Endothelial cell of umbilical vein (primary cell): ENCODE results near the gene CLP1. TPM values are rescaled to one million over a fixed set of nuclear protein-coding genes. Genes with fewer than 3 reads are reported as not detected.

Source experiments
- BruUV-seq: library from RNA; stranded (reverse); fragments of 400-500 nt; replicated peaks from 2 replicates; lab custom pipeline; 2021; lab: Mats Ljungman, UMichigan
- CTCF ChIA-PET: fragments of 300-600, 350-600 bp; sonication (Branson Sonifier 250); formaldehyde crosslinking; loops from one replicate; lab custom pipeline; 2021; ENCODE audit warnings: antibody characterized with exemption, inconsistent platforms; lab: Charles Lee
- POLR2A ChIA-PET: fragments of 300-600, 350-600 bp; sonication (Branson Sonifier 250); formaldehyde crosslinking; loops from one replicate; lab custom pipeline; 2021; ENCODE audit warnings: antibody characterized with exemption, inconsistent platforms; lab: Charles Lee
- DNase-seq: peaks from one replicate; pipeline ENCODE4 v3.0.0-alpha.2; 2011; ENCODE audit warnings: low read depth, low spot score
- FAIRE-seq: peaks from 2 replicates; lab custom pipeline; 2011; peaks lifted over from hg19 to GRCh38; lab: Jason Lieb, UNC
- H2AFZ ChIP-seq: 2 replicates; pipeline ENCODE4 v1.6.0; 2012; ENCODE audit warnings: low read depth, low read length, control low read depth, inconsistent platforms
- H3K27ac ChIP-seq: 2 replicates; pipeline ENCODE4 v1.5.1; 2011; ENCODE audit warnings: low read depth, mild to moderate bottlenecking, control low read depth, low read length, moderate library complexity; ENCODE audit not compliant: insufficient read depth
- H3K27me3 ChIP-seq, 2 experiments: 2 replicates each; pipeline versions ENCODE4 v1.6.0 to v1.6.1; 2011; ENCODE audit warnings: low read length in 2 of 2, mixed read lengths in 1 of 2; ENCODE audit not compliant: control insufficient read depth in 2 of 2, insufficient read depth in 2 of 2
- H3K36me3 ChIP-seq, 2 experiments: 2 replicates in 1 of 2; 3 replicates in 1 of 2; pipeline ENCODE4 v1.5.1; 2011; ENCODE audit warnings: low read length in 2 of 2, mild to moderate bottlenecking in 1 of 2, moderate library complexity in 1 of 2; ENCODE audit not compliant: control insufficient read depth in 2 of 2, insufficient read depth in 2 of 2; ENCODE audit errors: extremely low read depth in 1 of 2
- H3K4me1 ChIP-seq: 3 replicates; pipeline ENCODE4 v1.5.1; 2011; ENCODE audit warnings: mild to moderate bottlenecking, low read length; ENCODE audit not compliant: control insufficient read depth, insufficient read depth; ENCODE audit errors: extremely low read depth
- H3K4me2 ChIP-seq: 2 replicates; pipeline ENCODE4 v1.6.1; 2011; ENCODE audit warnings: low read length, control low read depth, mixed read lengths; ENCODE audit not compliant: insufficient read depth
- H3K4me3 ChIP-seq, 3 experiments: fragments of 200-600 bp in 1 of 3; sonication (generic), shearing (Covaris generic) in 1 of 3; replicated peaks in 1 of 3; 2 replicates each; pipeline ENCODE4 v1.5.1; 2011 to 2016; ENCODE audit warnings: control low read depth in 3 of 3, low read length in 3 of 3, mild to moderate bottlenecking in 2 of 3, inconsistent platforms in 1 of 3, low read depth in 1 of 3, moderate library complexity in 1 of 3; ENCODE audit not compliant: insufficient read depth in 1 of 3
- H3K79me2 ChIP-seq: 2 replicates; pipeline ENCODE4 v1.6.0; 2012; ENCODE audit warnings: low read length, inconsistent platforms; ENCODE audit not compliant: control insufficient read depth, insufficient read depth
- H3K9ac ChIP-seq: replicated peaks from 2 replicates; pipeline ENCODE3; 2011; ENCODE audit warnings: low read length, control low read depth; ENCODE audit not compliant: insufficient read depth; ENCODE audit errors: extremely low read depth
- H3K9me1 ChIP-seq: replicated peaks from 3 replicates; pipeline ENCODE4 v1.6.0; 2011; ENCODE audit warnings: mild to moderate bottlenecking, low read length; ENCODE audit not compliant: control insufficient read depth, insufficient read depth; ENCODE audit errors: extremely low read depth
- H3K9me3 ChIP-seq: replicated peaks from 2 replicates; pipeline ENCODE4 v1.5.1; 2012; ENCODE audit warnings: low read length, inconsistent platforms; ENCODE audit not compliant: control insufficient read depth, insufficient read depth
- H4K20me1 ChIP-seq: replicated peaks from 2 replicates; pipeline ENCODE3; 2011; ENCODE audit warnings: mild to moderate bottlenecking, low read length; ENCODE audit not compliant: control insufficient read depth, insufficient read depth; ENCODE audit errors: extremely low read depth
- EZH2 ChIP-seq: IDR thresholded peaks from 2 replicates; pipeline ENCODE4 v1.6.1; 2012; ENCODE audit warnings: borderline replicate concordance, low read depth, mild to moderate bottlenecking, moderate library complexity, low read length, inconsistent platforms; ENCODE audit not compliant: severe bottlenecking
- FOS ChIP-seq: IDR thresholded peaks from 2 replicates; pipeline ENCODE4 v1.6.1; 2011; ENCODE audit warnings: mild to moderate bottlenecking, low read length, moderate library complexity, borderline replicate concordance; ENCODE audit not compliant: insufficient read depth
- GATA2 ChIP-seq: IDR thresholded peaks from 2 replicates; pipeline ENCODE4 v1.7.0; 2011; ENCODE audit warnings: low read depth, mild to moderate bottlenecking, moderate library complexity, mixed read lengths, low read length; ENCODE audit not compliant: insufficient read length, insufficient read depth
- JUN ChIP-seq: IDR thresholded peaks from 2 replicates; pipeline ENCODE4 v1.6.1; 2011; ENCODE audit warnings: borderline replicate concordance, low read depth; ENCODE audit not compliant: insufficient read length, insufficient read depth
- MYC ChIP-seq: IDR thresholded peaks from one replicate; pipeline ENCODE4 v1.6.1; 2011; ENCODE audit warnings: mild to moderate bottlenecking, low read depth, low read length
- POLR2A ChIP-seq: IDR thresholded peaks from 2 replicates; pipeline ENCODE4 v1.6.1; 2012; ENCODE audit warnings: low read depth, mild to moderate bottlenecking, control low read depth, low read length
- POLR2AphosphoS5 ChIP-seq: IDR thresholded peaks from 2 replicates; pipeline ENCODE4 v1.6.1; 2012; ENCODE audit warnings: low read depth, mild to moderate bottlenecking, control low read depth, low read length, moderate library complexity; ENCODE audit not compliant: insufficient read depth
- dilution Hi-C: fragments of 300-500 bp; cut with MboI; formaldehyde crosslinking; loops from one replicate; pipeline ENCODE4 v1.15.0; 2019; ENCODE audit warnings: low sequenced_read_pairs; ENCODE audit not compliant: extremely low pct_ligation_motif_present
- intact Hi-C: fragments of 100-400 bp; cut with micrococcal nuclease; formaldehyde crosslinking; loops from one replicate; pipeline ENCODE4 v1.10.0; 2022
- polyA plus RNA-seq, 4 experiments: library from polyadenylated mRNA; depleted of rRNA in 3 of 4; stranded (reverse) in 3 of 4; unstranded in 1 of 4; fragments of >200 nt; gene quantifications; 2 replicates each; pipeline versions ENCODE4 v1.2.1 to v1.2.3, GENCODE V29; 2011 to 2012; ENCODE audit warnings: missing spikeins in 1 of 4
- total RNA-seq: library from RNA; stranded (reverse); gene quantifications from 2 replicates; pipeline ENCODE4 v1.2.3, GENCODE V29; 2021
- TF ChIP-seq, protein P1 (sequence below), 2 donors: IDR thresholded peaks; 1 replicate in 1 of 2; 2 replicates in 1 of 2; pipeline ENCODE4 v1.5.1; 2011; ENCODE audit warnings: low read length in 2 of 2, mild to moderate bottlenecking in 2 of 2, moderate library complexity in 2 of 2, control low read depth in 1 of 2, inconsistent platforms in 1 of 2, low read depth in 1 of 2; ENCODE audit not compliant: insufficient read depth in 1 of 2; ENCODE audit errors: extremely low read depth in 1 of 2

Gene CLP1
- total and polyA plus RNA-seq, 2 donors (not counting 3 experiments of a cell fraction or from before 2014, with no cell fraction given) = 17.9 to 20.8 TPM

DNA sequence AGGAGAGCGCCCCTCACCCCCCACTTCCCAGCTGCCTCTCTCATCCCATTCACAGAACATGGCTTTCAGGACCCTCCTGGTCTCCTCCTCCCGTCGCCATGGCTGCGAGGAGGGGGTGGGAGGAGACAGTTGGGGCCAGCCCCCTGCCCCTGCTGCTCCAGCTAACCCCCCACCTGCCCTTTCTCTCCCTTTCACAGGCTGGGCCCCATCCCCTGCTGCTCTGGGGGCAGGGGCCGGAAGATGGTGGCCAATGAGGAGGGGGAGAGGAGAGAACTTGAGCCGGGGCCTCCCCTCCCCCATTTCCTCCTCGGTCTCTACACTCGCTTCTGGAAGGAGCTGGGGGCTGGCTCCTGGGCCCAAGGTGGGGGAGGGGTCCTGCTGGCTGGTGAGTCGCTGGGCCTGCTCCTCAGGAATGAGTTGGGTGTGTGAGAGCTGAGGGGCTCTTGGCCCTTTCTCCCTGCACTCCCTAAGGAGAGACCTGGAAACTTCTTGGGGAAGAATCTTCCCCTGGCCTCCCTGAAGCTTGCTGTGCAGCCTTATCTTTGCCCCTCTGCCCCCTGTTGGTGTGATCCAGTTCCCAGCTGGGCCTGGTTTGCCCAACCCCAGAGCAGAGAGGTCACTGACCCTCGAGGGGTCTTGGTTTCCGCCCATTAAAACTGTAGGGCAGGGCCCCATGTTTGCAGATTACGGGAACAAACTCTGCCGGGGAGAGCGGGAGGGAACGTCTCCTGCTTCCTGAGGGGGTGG is 18.1 kb upstream of the CLP1 start:
- TF ChIP-seq, protein P1, sequence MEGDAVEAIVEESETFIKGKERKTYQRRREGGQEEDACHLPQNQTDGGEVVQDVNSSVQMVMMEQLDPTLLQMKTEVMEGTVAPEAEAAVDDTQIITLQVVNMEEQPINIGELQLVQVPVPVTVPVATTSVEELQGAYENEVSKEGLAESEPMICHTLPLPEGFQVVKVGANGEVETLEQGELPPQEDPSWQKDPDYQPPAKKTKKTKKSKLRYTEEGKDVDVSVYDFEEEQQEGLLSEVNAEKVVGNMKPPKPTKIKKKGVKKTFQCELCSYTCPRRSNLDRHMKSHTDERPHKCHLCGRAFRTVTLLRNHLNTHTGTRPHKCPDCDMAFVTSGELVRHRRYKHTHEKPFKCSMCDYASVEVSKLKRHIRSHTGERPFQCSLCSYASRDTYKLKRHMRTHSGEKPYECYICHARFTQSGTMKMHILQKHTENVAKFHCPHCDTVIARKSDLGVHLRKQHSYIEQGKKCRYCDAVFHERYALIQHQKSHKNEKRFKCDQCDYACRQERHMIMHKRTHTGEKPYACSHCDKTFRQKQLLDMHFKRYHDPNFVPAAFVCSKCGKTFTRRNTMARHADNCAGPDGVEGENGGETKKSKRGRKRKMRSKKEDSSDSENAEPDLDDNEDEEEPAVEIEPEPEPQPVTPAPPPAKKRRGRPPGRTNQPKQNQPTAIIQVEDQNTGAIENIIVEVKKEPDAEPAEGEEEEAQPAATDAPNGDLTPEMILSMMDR (IDR thresholded peaks at IDR 0.05; ENCODE audit: extremely low read depth in 1 of 2, insufficient read depth in 1 of 2, low read depth in 1 of 2, low read length in 2 of 2) = peak in 1 of 2 donors; percentile 16
- TF ChIP-seq MYC = no peak
- TF ChIP-seq FOS = no peak
- no peak for TF ChIP-seq JUN
- no peak for TF ChIP-seq GATA2
- TF ChIP-seq POLR2A = no peak
- no peak for TF ChIP-seq EZH2
- no peak for TF ChIP-seq POLR2AphosphoS5
- BruUV-seq = no TSS peak
- Histone ChIP-seq H3K27ac (no peak overlapping the region), H3K9me1 (no peaks in the 10 kb centered on the region), H3K4me1 (peaks cover 24% of the 10 kb centered on the region), H3K4me2 (peak overlapping the region; percentile 92), H3K9ac (peak overlapping the region; percentile 89), H3K27me3 (peaks cover 0 to 2% of the 10 kb centered on the region in 2 experiments), H4K20me1 (no peaks in the 10 kb centered on the region), H3K79me2 (peaks cover 18% of the 10 kb centered on the region), H3K9me3 (no peaks in the 10 kb centered on the region), H2AFZ (no peak overlapping the region), H3K36me3 (no peaks in the 10 kb centered on the region), H3K4me3 (peak overlapping the region; percentile 55 to 87 (median 74))
- dilution Hi-C loops = no loop called here
- POLR2A ChIA-PET = interaction anchor here (0.6 kb wide), 1 partner anchor 367 kb away, joined by 3 read pairs; no protein-coding TSS in a partner anchor
- CTCF ChIA-PET = interaction anchor here (0.9 to 4.2 kb wide), 13 partner anchors 13 to 294 kb away, joined by 3 to 154 read pairs (median 4); partner anchors contain the start of genes RTN4RL2, TIMM10 and UBE2L6
- intact Hi-C loops = loop anchor here (2.0 kb wide), 1 partner anchor 215 kb away; no protein-coding TSS in a partner anchor
- FAIRE-seq = peak; percentile 48
- peak; percentile 42 for DNase-seq
